ENCODE measurements around the gene PLEKHA4.

The PLEKHA4 gene

DNA sequence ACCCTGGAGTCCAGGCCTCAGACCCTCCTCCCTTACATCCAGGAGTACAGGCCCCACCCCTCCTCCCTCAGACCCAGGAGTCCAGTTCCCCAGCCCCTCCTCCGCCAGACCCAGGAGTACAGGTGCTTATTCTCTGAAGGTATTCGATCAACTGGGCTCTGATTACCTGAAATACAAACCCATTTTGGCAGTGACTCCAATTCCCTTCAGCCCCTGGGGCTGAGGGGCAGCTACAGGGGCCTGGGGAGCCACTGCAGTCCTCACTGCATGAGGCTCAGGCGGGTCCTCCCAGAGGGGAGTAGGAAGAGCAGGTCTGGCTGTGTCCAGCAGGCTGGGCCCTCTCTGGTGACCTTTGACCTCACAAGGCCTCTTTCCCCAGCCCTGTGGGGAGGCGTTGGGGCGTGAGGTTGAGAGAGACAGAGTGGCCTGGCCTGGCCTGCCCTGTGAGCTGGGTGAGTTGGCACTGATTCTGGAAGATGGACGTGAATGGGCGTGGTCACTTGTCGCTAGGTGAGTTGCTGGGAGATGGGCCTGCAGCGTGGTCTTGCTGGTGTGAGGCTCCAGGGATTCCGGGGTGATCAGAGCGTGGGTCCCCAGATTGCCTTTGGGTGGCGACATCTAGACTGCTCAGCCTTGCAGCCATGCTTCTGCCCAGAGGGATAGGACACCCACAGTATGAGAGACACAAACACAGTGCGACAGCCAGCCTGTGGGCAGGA is 60.7 kb downstream of the PLEKHA4 start:
- Histone ChIP-seq H3K9ac (ENCODE audit: low read length) (no peak overlapping the region), H3K36me3 (replicated peaks; ENCODE audit: insufficient read depth, low read length) (no peaks in the 10 kb centered on the region), H4K20me1 (ENCODE audit: insufficient read depth, low read length) (no peaks in the 10 kb centered on the region), H3K27me3 (replicated peaks; ENCODE audit: insufficient read depth, low read length) (no peaks in the 10 kb centered on the region), H3K4me3 (ENCODE audit: low read length) (no peak overlapping the region), H3K9me3 (replicated peaks; ENCODE audit: insufficient read depth, low read length) (no peaks in the 10 kb centered on the region), H3F3A (ENCODE audit: insufficient read depth, low read length) (peaks cover 15% of the 10 kb centered on the region; the same call in 1 of the 2 replicates), H3K4me2 (ENCODE audit: low read depth, low read length) (no peak overlapping the region), H3K9me2 (replicated peaks; ENCODE audit: insufficient read depth, low read length) (no peaks in the 10 kb centered on the region), H3K79me2 (ENCODE audit: low read length) (peaks cover 32% of the 10 kb centered on the region), H3K4me1 (ENCODE audit: low read length) (peaks cover 11% of the 10 kb centered on the region), H2AFZ (ENCODE audit: low read length) (no peak overlapping the region), H3K27ac (ENCODE audit: low read length) (no peak overlapping the region)
- TF ChIP-seq CTCF (IDR thresholded peaks at IDR 0.05; ENCODE audit: low read length), result 0 out of 2 replicates have a peak, but pooled peaks have one; percentile 5
- no peak for TF ChIP-seq EZH2phosphoT487 (IDR thresholded peaks at IDR 0.05; ENCODE audit: low read length)
- DNase-seq, result no peak

- Histone ChIP-seq H3K4me1 (ENCODE audit: low read length) (peaks cover 6% of the 10 kb centered on the region), H3K4me2 (ENCODE audit: low read depth, low read length) (no peak overlapping the region), H4K20me1 (ENCODE audit: insufficient read depth, low read length) (no peaks in the 10 kb centered on the region), H3K27me3 (replicated peaks; ENCODE audit: insufficient read depth, low read length) (no peaks in the 10 kb centered on the region), H2AFZ (ENCODE audit: low read length) (no peak overlapping the region), H3K27ac (ENCODE audit: low read length) (no peak overlapping the region), H3K9ac (ENCODE audit: low read length) (no peak overlapping the region), H3K9me3 (replicated peaks; ENCODE audit: insufficient read depth, low read length) (no peaks in the 10 kb centered on the region), H3F3A (ENCODE audit: insufficient read depth, low read length) (peaks cover 10% of the 10 kb centered on the region; the same call in 1 of the 2 replicates), H3K9me2 (replicated peaks; ENCODE audit: insufficient read depth, low read length) (no peaks in the 10 kb centered on the region), H3K4me3 (ENCODE audit: low read length) (no peak overlapping the region), H3K79me2 (ENCODE audit: low read length) (peaks cover 32% of the 10 kb centered on the region), H3K36me3 (replicated peaks; ENCODE audit: insufficient read depth, low read length) (no peaks in the 10 kb centered on the region)
- no peak for DNase-seq
- TF ChIP-seq CTCF (IDR thresholded peaks at IDR 0.05; ENCODE audit: low read length) (no peak), EZH2phosphoT487 (IDR thresholded peaks at IDR 0.05; ENCODE audit: low read length) (no peak), EZH2 (optimal IDR thresholded peaks at IDR 0.05; ENCODE audit: low read depth, low read length) (no peak)
Measured at GRCh38 chr19:48806818-48807589, 61.4 kb downstream of the PLEKHA4 start.

GRCh38 chr19:48806518-48806817 is 61.9 kb downstream of the PLEKHA4 start:
- peak; percentile 47 for DNase-seq

More at GRCh38 chr19:48806518-48806817, 61.9 kb downstream of the PLEKHA4 start:
- Histone ChIP-seq H3K36me3 (replicated peaks; ENCODE audit: insufficient read depth, low read length) (no peaks in the 10 kb centered on the region), H3K9me2 (replicated peaks; ENCODE audit: insufficient read depth, low read length) (no peaks in the 10 kb centered on the region), H2AFZ (ENCODE audit: low read length) (no peak overlapping the region), H3K4me3 (ENCODE audit: low read length) (no peak overlapping the region), H3K79me2 (ENCODE audit: low read length) (peaks cover 32% of the 10 kb centered on the region), H3K27me3 (replicated peaks; ENCODE audit: insufficient read depth, low read length) (no peaks in the 10 kb centered on the region), H3K4me2 (ENCODE audit: low read depth, low read length) (no peak overlapping the region), H3K27ac (ENCODE audit: low read length) (no peak overlapping the region), H3K9ac (ENCODE audit: low read length) (no peak overlapping the region), H3K4me1 (ENCODE audit: low read length) (peaks cover 6% of the 10 kb centered on the region), H4K20me1 (ENCODE audit: insufficient read depth, low read length) (no peaks in the 10 kb centered on the region), H3F3A (ENCODE audit: insufficient read depth, low read length) (peaks cover 10% of the 10 kb centered on the region; the same call in 1 of the 2 replicates), H3K9me3 (replicated peaks; ENCODE audit: insufficient read depth, low read length) (no peaks in the 10 kb centered on the region)
- TF ChIP-seq EZH2phosphoT487 (IDR thresholded peaks at IDR 0.05; ENCODE audit: low read length) (no peak), EZH2 (optimal IDR thresholded peaks at IDR 0.05; ENCODE audit: low read depth, low read length) (no peak), CTCF (IDR thresholded peaks at IDR 0.05; ENCODE audit: low read length) (no peak)

All from MM.1S (cell line).